Epidermal melanocyte (primary cell): ENCODE data around the gene TUBB3.
"Not testable (repeated sequence)": the region's sequence is repeated elsewhere in the genome, so short reads cannot be mapped to it uniquely, and the experiment has no call there.

Experiments
- DNase-seq: peaks from one replicate; pipeline ENCODE4 v3.0.0; 2011; ENCODE audit warnings: low spot score; ENCODE audit not compliant: insufficient read length

The TUBB3 gene

DNA sequence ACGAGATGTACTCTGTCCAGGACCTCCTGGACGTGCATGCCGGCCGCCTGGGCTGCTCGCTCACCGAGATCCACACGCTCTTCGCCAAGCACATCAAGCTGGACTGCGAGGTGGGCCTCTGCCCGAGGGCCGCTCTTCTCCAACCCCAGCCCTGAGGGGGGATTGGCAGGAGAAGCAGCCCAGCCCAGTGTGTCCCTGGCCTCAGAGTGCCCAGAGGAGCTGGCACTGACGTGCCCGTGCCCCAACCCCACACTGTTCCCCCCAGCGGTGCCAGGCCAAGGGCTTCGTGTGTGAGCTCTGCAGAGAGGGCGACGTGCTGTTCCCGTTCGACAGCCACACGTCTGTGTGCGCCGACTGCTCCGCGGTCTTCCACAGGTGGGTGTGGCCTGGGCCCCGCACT lies 41.1 kb downstream of the TUBB3 start:
- peak; percentile 3 for DNase-seq

DNA sequence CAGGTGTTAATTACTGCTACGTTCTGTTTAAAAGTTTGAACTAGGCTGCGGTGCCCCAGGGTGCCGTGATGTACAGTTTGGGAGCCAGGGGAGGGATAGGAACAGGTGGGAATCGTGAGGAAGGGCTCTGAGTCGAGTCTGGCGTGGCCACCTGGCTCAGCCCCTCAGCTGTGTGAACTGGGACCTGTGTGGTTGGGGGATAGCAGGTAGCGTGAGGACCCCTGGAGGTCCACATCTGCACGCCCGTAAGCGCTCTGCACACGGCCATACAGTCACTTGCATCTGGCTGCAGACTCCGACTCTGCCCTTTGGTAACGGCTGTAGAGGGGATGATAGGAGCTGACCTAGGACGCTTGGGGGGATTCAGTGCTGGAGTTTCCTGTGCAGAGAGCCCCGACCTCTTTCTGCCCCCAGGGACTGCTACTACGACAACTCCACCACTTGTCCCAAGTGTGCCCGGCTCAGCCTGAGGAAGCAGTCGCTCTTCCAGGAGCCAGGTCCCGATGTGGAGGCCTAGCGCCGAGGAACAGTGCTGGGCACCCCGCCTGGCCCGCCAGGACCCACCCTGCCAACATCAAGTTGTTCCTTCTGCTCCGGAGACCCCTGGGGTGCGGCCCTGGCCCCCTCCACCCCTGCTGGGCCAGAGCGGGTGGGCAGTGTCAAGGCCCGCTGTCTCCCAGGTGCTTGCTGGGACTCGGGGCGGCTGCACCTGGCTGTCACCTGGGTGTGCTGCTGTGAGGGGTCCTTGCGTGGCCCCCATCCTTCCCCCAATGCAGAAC lies 42.5 kb downstream of the TUBB3 start:
- peak; percentile 12 for DNase-seq

DNA sequence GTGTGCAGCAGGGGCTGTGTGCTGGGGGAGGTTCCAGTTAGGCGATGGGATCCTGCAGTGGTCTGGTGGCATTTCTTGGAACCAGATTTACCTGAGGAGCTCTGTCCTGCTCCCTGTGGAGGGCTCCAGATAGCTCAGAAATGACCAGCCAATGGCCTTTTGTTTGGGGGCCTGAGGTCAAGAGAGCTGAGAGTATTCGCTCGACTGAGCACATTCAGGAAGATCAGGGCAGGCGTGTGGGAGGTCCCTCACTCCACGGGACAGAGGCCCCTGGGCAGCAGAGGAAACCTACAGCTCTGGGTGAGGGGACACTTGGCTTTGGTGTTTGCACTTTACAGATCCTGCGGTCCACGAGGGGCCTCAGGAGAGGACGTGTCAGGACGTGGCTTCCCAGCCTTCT lies 43.6 kb downstream of the TUBB3 start:
- DNase-seq = no peak

DNA sequence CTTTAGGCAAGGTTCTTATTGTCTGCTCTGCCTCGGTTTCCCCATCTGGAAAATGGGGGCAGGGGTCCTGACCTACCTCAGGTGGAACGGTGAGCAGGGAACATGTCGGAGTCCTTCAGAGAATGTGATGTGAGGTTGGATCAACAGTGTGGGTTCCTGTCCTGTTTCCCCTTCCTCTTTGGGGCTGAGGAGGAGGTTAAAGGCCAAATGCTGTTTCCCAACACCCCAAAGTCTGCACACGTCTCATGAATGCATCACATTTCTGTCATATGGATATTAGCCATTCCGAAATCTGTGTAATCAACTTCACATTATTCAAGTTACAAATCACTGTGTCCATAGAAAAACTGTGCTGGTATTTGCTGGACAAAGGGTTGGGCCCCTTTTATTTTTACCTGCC lies 44.3 kb downstream of the TUBB3 start:
- DNase-seq = not testable (repeated sequence)

DNA sequence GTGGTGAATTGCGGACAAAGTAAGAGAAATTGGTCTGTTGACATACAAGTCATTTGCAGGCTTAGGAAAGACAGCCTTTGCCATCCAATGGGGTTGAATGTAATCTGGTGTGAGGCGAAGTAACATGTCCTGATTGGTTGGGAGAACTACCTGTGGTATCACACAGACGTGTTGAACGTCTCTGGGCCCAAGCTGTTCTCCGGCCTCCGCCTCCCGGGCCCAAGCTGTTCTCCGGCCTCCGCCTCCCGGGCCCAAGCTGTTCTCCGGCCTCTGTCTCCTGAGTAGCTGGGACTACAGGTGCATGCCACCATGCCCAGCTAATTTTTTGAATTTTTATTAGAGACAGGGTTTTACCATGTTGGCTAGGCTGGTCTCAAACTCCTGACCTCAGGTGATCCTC lies 44.9 kb downstream of the TUBB3 start:
- DNase-seq = not testable (repeated sequence)

DNA sequence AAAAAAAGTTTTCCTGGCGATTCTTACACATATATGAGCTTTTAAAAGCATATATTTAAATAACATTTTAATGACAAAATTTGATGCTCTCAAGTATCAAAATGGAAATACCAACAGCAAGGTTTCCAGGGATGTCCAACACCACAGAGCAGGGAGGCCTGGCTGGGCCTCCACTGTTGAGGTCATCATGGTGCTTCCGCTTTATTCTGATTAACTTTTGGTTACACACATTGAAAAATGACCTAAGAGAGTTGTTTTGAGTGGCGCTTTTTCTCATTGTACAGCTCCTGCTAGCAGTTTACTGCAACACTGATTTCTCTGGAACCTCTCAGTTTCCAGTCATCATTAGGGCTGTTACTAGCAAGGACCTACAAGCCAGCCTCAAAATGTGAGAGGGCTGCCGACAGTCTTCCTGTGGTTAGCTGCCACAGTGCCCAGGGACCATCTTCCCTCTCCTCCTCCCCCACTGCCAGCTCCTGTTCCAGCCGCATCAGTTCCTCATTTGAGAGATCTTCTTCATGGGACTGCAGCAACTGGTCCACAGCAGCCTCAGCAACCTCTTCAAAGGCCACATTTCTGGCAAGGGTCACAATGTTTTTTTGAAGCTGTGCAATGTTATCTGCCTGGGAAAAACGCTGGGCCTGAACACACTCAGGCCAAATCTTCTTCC lies 46.7 kb downstream of the TUBB3 start:
- DNase-seq = no peak

DNA sequence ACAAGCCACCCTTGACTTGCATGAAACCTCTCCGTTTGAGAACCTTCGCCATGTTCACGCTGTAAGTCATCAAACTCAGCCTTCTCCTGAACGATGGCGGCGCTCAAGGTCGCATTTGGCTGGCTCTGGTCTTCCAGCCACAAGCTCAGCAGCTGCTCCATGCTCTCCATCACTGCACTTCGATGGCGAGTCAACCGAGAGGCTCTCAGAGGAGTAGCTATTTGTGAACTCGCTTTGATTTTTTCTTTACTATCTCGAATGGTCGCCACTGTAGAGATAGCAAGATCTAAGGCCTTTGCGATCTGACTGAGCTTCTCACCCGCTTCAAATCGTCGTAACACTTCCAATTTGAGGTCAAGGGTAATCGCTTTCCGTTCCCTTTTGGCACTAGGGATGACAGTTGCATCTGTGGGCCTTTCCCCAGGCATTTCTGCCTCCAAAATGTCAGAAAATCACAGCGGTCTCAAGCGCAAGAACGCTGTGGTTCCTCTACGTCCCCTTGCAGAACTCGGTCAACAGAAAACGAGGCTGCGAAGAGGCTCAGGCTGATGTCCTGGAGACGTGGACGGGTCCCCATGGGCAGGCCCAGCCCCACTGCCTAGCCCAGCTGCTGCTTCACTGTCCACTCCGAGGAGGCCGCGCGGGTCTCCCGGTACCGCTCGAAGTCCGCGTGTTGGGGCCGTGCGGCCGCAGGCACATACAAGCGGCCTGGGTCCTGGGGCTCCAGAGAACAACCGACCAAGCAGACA lies 48.5 kb downstream of the TUBB3 start:
- DNase-seq = no peak

DNA sequence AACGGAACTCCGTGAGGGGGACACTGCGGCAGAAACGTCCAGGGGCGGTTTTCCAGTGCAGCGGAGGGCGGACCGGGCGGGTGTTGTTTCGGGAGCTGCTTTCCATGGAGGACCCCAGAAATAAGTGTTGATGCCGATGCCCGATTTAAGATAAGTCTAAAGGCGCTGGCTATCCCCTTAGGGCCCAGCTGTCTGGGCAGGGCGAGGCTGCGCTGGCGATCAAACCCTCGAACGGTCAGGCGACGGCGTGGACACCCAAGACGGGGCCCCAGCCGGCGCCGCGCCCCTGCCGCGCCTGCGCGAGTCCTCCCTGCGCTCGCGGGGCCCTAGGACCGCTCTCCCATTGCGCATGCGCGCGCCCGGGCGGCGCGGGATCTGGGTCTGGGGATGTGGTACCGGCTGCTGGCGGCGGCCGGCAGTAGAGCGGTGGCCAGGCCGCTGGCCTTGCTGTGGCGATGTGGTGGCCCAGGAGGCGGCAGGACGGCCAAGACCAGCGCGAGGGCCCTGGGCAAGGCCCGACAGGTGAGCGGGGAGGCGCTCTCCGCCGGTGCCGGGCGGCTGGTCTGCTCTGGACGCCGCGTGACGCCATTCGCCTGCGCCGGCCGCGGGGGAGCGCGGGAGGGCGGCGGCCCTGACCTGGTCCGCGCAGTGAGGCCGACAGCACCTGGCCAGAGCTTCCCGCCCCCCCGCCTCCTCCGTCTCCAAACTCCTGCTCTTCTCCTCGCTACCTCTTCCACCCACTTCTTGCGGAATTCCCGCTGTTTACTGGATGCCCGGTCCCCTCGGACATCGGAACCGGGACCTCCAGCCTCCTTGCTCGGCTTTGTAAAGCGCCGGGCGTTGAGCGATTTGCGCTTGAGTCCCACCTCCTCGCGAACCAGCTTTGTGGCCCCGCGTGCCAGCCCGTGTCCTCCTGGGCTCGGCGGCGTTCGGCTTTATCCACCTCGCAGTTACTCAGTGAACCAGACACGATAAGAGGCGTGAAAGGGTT lies 49.4 kb downstream of the TUBB3 start:
- DNase-seq = peak; percentile 100

DNA sequence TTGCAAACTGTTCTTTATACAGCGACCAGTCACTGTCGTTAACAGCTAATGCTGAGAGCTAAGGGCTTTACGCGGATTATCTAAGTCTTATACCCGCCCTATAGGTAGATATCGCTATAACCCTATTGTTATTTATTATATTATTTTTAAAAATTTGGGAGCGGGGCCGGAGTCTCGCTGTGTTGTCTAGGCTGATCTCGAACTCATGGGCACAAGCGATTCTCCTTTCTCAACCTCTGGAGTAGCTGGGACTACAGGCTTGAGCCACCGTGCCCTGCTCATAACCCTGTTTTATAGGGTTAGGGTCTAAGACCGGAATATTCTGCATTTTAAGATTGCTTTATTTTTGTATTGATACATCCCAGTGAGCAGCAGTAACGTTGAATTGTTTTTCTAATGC lies 50.1 kb downstream of the TUBB3 start:
- no peak for DNase-seq

DNA sequence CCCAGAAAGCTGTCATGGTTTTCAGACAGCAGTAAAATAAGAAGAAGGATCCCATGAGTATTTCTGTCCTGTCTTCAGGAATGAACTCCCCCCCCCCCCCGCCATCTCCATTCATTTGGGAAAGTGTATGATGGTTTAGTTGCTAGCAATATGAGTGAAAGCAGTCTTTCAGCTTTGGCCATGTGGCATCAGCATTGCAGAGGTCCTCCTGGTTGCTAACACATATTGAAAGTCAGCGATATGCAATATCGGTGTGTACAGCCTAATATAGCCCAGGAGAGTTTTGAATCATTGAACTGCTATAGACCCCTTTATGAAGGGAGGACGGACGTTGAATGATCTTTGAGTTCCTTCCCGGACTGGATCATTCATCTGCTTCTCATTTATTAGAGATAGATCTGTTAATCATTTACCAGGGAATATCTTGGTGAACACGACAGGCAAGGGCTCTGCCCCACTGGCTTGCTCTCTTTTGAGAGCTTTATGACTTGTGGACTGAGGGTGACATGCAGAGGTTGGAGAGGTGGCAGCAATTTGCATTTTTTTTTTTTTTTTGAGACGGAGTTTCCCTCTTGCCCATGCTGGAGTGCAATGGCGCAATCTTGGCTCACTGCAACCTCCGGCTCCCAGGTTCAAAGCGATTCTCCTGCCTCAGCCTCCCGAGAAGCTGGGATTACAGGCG lies 50.7 kb downstream of the TUBB3 start:
- no peak for DNase-seq

DNA sequence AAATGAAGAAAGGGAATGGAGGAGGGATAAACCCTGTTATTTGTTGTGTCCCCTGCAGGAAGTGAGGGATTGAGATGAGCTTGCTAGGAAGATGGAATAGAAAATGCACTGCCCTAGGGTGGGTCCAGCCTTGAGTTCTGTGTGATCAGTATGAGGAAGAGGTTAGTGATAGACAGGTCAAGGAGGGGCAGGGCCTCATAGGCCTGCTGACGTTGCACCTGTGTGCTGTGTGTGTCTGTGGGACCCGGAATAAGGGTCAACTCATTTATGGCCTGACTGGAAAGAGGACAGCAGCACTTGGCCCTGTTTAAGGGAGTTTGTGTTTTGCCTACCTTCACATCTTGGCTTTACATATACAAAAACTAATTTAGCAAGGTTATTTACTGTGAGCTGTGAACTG lies 51.7 kb downstream of the TUBB3 start:
- no peak for DNase-seq

DNA sequence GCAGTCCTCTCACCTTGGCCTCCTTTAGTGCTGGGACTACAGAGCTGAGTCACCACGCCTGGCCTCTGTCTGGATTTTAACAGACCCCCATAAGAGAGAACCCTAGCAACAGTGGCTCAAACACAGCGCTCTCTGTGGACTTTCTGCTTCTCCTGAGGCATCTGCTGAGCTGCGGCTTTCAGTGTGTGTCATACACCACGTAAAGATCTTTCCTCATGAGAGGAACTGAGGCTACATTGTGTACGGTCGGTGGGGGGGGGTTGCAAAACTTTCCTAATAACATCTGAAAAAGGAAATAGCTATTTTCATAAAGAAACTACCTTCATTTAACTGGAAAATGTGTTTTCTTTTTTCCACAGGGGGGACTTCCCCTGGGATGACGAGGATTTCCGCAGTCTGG lies 58.3 kb downstream of the TUBB3 start:
- DNase-seq = peak; percentile 86

DNA sequence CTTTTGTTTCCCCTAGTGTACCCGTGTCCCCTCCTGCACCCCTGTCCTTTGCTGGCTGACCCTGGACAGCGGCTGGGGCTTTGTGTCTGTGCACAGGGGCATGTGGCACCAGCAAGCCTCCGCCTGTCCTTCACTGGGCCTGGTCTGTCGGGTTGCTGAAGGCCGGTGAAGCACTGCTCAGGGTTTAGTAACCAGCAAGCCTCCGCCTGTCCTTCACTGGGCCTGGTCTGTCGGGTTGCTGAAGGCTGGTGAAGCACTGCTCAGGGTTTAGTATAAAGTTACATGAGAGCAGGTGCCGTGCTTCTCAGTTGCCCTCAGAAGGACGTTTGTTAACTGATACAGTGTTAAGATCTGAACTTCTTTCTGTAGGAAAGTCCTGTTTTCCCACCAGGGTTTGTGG lies 59.2 kb downstream of the TUBB3 start:
- no peak for DNase-seq

DNA sequence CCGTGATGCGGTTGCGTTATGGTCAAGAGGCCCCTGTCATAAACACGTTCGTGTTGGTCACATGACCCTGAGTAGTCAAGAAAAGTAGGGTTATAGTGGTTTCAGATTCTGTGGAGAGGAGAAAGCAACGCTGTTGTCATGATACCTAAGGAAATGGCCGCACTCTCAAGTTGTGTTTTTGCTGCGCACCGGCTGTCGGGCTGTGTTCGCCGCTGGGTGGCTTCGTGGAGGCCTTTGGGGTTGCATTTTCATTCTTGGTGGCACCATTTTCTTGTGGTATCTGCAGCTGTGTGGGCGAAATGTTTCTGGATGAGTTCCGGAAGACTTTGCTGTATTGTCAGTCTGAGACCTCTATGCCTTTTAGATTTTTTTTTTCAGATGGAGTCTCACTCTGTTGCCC lies 60.4 kb downstream of the TUBB3 start:
- no peak for DNase-seq

DNA sequence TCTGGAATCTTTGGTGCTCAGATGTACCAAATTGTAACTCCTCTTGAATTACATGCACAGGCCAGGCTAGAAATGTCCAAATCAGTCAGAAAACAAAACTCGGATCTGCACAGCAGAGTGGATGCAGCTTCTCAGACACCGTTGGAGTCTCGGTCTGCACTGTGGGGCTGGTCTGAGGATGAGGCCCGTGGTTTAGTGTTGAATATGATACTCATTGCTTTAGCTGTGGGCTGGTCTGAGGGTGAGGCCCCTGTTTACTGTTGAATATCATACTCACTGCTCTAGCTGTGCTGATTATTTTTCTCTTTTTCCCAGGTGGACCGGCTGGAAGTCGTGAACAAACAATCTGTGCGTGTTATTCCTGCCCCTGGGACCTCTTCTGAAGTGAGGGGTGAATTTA lies 61.1 kb downstream of the TUBB3 start:
- no peak for DNase-seq

DNA sequence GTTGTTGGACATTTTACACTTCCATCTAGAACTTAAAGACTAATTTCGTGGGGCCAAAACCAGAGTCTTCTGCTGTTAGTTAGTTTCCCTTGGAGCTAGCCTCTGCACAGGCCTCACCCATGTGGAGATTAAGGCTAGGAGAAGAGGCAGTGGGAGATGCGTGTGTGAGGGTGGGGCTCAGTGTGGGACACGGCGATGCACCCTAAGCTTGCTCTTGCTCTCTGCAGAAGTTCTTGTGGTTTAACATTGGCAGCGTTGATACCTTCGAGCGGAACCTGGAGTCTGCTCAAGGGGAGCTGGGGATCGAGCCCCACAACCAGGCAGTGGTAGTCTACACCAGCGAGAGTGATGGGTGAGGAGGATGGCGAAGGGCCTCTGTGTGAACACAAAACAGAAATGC lies 62.1 kb downstream of the TUBB3 start:
- no peak for DNase-seq
